ENCODE data around the gene GFRA4.
A peak's percentile ranks its signal among the peaks of the same experiment; 100 is the strongest.

GFRA4 gene

DNA sequence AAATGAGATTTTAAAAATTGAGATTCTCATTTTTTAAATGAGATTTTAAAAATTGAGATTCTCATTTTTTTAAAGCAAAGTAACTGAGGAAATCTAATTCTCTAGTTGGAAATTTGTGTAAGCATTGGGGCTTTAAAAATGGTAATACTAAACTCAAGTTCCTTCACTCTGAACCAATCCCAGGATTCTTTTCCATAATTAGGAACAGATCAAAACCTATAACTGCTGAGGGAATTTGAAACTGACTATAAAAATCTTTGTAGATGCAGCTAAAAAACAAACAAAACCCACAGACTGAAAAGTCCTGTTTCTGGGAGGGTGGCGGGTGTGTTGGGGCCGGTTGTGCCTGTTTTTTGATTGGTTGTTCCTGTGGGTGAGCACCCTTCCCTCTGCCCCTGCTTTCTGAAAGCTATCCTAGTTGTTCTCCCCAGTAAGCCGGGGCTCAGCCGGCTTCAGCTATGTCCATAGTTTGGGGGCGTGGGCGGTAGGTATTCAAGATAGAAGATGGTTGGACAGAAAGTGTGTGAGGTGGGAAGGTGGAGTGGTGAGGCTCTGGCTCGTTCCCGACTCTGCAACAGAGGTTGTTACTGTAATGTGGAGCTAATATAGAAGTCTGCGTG, 49.3 kb downstream of the GFRA4 start:
- CTCF ChIA-PET, result interaction anchor here (1.3 kb wide), 1 partner anchor 63 kb away, joined by 3 read pairs; no protein-coding TSS in a partner anchor
- Histone ChIP-seq H3K4me3 (ENCODE audit: low read depth, low read length) (no peak overlapping the region), H3K36me3 (ENCODE audit: control insufficient read depth in 2 of 2, insufficient read depth in 1 of 2, low read length in 2 of 2) (no peaks in the 10 kb centered on the region), H3K9me3 (ENCODE audit: control insufficient read depth, insufficient read depth, low read depth, low read length) (no peaks in the 10 kb centered on the region), H3K27ac (ENCODE audit: extremely low read depth, low read depth, low read length) (no peak overlapping the region), H3K4me1 (ENCODE audit: control insufficient read depth, insufficient read depth, low read length) (peaks cover 13% of the 10 kb centered on the region)
- no peak for TF ChIP-seq PRDM1 (tag by site-specific recombination; IDR thresholded peaks at IDR 0.05)
- no peak for TF ChIP-seq ZNF248 (tag by site-specific recombination; IDR thresholded peaks at IDR 0.05)
- TF ChIP-seq HOXD13 (CRISPR knock-in tag; IDR thresholded peaks at IDR 0.05; ENCODE audit: borderline replicate concordance), result no peak
- no peak for TF ChIP-seq ZBTB6 (tag by site-specific recombination; IDR thresholded peaks at IDR 0.05)
- TF ChIP-seq EGR2 (tag by site-specific recombination; IDR thresholded peaks at IDR 0.05; ENCODE audit: low read depth), result peak; percentile 41; the same call in 1 of the 2 replicates
- TF ChIP-seq GLI2 (tag by site-specific recombination; IDR thresholded peaks at IDR 0.05; ENCODE audit: borderline replicate concordance, low read depth), result no peak
- TF ChIP-seq, protein P1, sequence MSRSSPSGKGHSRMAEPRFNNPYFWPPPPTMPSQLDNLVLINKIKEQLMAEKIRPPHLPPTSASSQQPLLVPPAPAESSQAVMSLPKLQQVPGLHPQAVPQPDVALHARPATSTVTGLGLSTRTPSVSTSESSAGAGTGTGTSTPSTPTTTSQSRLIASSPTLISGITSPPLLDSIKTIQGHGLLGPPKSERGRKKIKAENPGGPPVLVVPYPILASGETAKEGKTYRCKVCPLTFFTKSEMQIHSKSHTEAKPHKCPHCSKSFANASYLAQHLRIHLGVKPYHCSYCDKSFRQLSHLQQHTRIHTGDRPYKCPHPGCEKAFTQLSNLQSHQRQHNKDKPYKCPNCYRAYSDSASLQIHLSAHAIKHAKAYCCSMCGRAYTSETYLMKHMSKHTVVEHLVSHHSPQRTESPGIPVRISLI (tag by site-specific recombination; IDR thresholded peaks at IDR 0.05), result no peak
- no peak for TF ChIP-seq ZNF155 (tag by site-specific recombination; IDR thresholded peaks at IDR 0.05)
- no peak for TF ChIP-seq ZSCAN18 (tag by site-specific recombination; IDR thresholded peaks at IDR 0.05)
- TF ChIP-seq, protein P2, sequence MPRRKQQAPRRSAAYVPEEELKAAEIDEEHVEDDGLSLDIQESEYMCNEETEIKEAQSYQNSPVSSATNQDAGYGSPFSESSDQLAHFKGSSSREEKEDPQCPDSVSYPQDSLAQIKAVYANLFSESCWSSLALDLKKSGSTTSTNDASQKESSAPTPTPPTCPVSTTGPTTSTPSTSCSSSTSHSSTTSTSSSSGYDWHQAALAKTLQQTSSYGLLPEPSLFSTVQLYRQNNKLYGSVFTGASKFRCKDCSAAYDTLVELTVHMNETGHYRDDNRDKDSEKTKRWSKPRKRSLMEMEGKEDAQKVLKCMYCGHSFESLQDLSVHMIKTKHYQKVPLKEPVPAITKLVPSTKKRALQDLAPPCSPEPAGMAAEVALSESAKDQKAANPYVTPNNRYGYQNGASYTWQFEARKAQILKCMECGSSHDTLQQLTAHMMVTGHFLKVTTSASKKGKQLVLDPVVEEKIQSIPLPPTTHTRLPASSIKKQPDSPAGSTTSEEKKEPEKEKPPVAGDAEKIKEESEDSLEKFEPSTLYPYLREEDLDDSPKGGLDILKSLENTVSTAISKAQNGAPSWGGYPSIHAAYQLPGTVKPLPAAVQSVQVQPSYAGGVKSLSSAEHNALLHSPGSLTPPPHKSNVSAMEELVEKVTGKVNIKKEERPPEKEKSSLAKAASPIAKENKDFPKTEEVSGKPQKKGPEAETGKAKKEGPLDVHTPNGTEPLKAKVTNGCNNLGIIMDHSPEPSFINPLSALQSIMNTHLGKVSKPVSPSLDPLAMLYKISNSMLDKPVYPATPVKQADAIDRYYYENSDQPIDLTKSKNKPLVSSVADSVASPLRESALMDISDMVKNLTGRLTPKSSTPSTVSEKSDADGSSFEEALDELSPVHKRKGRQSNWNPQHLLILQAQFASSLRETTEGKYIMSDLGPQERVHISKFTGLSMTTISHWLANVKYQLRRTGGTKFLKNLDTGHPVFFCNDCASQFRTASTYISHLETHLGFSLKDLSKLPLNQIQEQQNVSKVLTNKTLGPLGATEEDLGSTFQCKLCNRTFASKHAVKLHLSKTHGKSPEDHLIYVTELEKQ (tag by site-specific recombination; IDR thresholded peaks at IDR 0.05; ENCODE audit: borderline replicate concordance), result no peak
- 0 out of 2 replicates have a peak, but pooled peaks have one; percentile 33 for TF ChIP-seq PRDM4 (tag by site-specific recombination; IDR thresholded peaks at IDR 0.05)
- TF ChIP-seq RBAK (tag by site-specific recombination; IDR thresholded peaks at IDR 0.05), result no peak
- no peak for TF ChIP-seq ZNF791 (tag by site-specific recombination; IDR thresholded peaks at IDR 0.05)
- no peak for TF ChIP-seq ZBTB11 (tag by site-specific recombination; conservative IDR thresholded peaks at IDR 0.05; ENCODE audit: low read depth)
- no peak for TF ChIP-seq ZNF529 (tag by site-specific recombination; IDR thresholded peaks at IDR 0.05; ENCODE audit: insufficient replicate concordance)
- TF ChIP-seq ZBTB20 (tag by site-specific recombination; IDR thresholded peaks at IDR 0.05), result no peak
- no peak for TF ChIP-seq ZNF239 (tag by site-specific recombination; IDR thresholded peaks at IDR 0.05)
- no peak for TF ChIP-seq ZNF449 (tag by site-specific recombination; IDR thresholded peaks at IDR 0.05)
- no peak for TF ChIP-seq ZBTB17 (tag by site-specific recombination; IDR thresholded peaks at IDR 0.05)
- peak; percentile 48 for TF ChIP-seq ZFHX2 (tag by site-specific recombination; conservative IDR thresholded peaks at IDR 0.05)
- TF ChIP-seq ZNF341 (tag by site-specific recombination; IDR thresholded peaks at IDR 0.05; ENCODE audit: low read depth), result peak; percentile 63
- TF ChIP-seq SP3 (tag by site-specific recombination; IDR thresholded peaks at IDR 0.05), result no peak
- no peak for TF ChIP-seq ZNF561 (tag by site-specific recombination; IDR thresholded peaks at IDR 0.05; ENCODE audit: borderline replicate concordance)
- POLR2A ChIA-PET, result no interaction called here
